Measurements from ENCODE around the gene VPS26A.

DNA sequence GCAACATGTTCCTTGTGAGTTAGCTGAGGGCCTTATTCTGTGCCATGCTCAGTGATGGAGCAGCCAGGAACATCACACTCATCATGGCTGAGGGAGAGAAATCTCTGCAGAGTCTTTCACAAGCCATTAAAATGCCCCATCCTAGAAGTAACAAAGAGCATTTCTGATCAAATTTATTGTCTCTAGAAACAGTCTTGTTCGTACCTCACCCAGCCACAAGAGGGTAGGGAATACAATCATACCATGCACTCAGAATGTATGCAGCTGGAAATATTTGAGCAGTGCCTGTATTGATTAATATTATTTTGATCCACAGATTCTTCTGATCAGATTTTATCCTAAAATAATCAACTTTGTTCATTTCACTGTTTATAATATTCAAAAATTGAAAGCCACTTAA, 17.3 kb downstream of the VPS26A start:
- TF ChIP-seq, protein P1, sequence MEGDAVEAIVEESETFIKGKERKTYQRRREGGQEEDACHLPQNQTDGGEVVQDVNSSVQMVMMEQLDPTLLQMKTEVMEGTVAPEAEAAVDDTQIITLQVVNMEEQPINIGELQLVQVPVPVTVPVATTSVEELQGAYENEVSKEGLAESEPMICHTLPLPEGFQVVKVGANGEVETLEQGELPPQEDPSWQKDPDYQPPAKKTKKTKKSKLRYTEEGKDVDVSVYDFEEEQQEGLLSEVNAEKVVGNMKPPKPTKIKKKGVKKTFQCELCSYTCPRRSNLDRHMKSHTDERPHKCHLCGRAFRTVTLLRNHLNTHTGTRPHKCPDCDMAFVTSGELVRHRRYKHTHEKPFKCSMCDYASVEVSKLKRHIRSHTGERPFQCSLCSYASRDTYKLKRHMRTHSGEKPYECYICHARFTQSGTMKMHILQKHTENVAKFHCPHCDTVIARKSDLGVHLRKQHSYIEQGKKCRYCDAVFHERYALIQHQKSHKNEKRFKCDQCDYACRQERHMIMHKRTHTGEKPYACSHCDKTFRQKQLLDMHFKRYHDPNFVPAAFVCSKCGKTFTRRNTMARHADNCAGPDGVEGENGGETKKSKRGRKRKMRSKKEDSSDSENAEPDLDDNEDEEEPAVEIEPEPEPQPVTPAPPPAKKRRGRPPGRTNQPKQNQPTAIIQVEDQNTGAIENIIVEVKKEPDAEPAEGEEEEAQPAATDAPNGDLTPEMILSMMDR (IDR thresholded peaks at IDR 0.05) = no peak
- TF ChIP-seq POLR2A (IDR thresholded peaks at IDR 0.05) (no peak), POLR2AphosphoS5 (IDR thresholded peaks at IDR 0.05) (no peak), EP300 (IDR thresholded peaks at IDR 0.05) (no peak)

Data from upper lobe of left lung (tissue), 4 donors.